Measurements from ENCODE around the gene ENOX1. TPM values are rescaled to one million over a fixed set of nuclear protein-coding genes. Genes with fewer than 3 reads are reported as not detected.

Gene ENOX1
- total RNA-seq, 4 donors from 2014 or later = 2.2 to 8.9 (median 6.2) TPM

- TF ChIP-seq CTCF (IDR thresholded peaks at IDR 0.05) = no peak
- ATAC-seq (ENCODE audit: low FRiP score) = no peak
- DNase-seq (ENCODE audit: low spot score) = no peak
Observed at GRCh38 chr13:43522788-43523187, 264.0 kb downstream of the ENOX1 start.

- ATAC-seq (ENCODE audit: low FRiP score) (no peak), DNase-seq (ENCODE audit: low spot score) (no peak)
- TF ChIP-seq CTCF (IDR thresholded peaks at IDR 0.05) = no peak
Observed at GRCh38 chr13:43520351-43520750, 266.4 kb downstream of the ENOX1 start.

- DNase-seq (ENCODE audit: low spot score) (no peak), ATAC-seq (ENCODE audit: low FRiP score) (no peak)
- TF ChIP-seq CTCF (IDR thresholded peaks at IDR 0.05) = no peak
Observed at GRCh38 chr13:43518833-43519232, 267.9 kb downstream of the ENOX1 start.

- no peak for TF ChIP-seq CTCF (IDR thresholded peaks at IDR 0.05)
- peak; percentile 74 for ATAC-seq (ENCODE audit: low FRiP score)
- no peak for DNase-seq (ENCODE audit: low spot score)
Observed at GRCh38 chr13:43516401-43516833, 270.4 kb downstream of the ENOX1 start.

- ATAC-seq (ENCODE audit: low FRiP score) (no peak), DNase-seq (ENCODE audit: low spot score) (no peak)
- no peak for TF ChIP-seq CTCF (IDR thresholded peaks at IDR 0.05)
Observed at GRCh38 chr13:43515531-43515930, 271.2 kb downstream of the ENOX1 start.

- no peak for DNase-seq (ENCODE audit: low spot score)
- ATAC-seq (ENCODE audit: low FRiP score) = no peak
- no peak for TF ChIP-seq CTCF (IDR thresholded peaks at IDR 0.05)
Observed at GRCh38 chr13:43514311-43514710, 272.5 kb downstream of the ENOX1 start.

GRCh38 chr13:43512221-43512620 lies 274.6 kb downstream of the ENOX1 start:
- ATAC-seq (ENCODE audit: low FRiP score) = no peak

More at GRCh38 chr13:43512221-43512620, 274.6 kb downstream of the ENOX1 start:
- no peak for TF ChIP-seq CTCF (IDR thresholded peaks at IDR 0.05)
- DNase-seq (ENCODE audit: low spot score) = no peak

All from omental fat pad (tissue), 4 donors.